Stimulated activated CD4-positive, alpha-beta T cell treated with anti-CD3 and anti-CD28 coated beads, Interleukin-15, amount 100 ng/mL, for 48 hours (primary cell): Measurements from ENCODE around the gene SETBP1.
"Not testable (repeated sequence)": the region's sequence is repeated elsewhere in the genome, so short reads cannot be mapped to it uniquely, and the experiment has no call there.

ENCODE experiments used
- DNase-seq, 2 donors: peaks; one replicate each; pipeline ENCODE4 v3.0.0-alpha.2; 2020; ENCODE audit warnings: low read depth in 2 of 2

SETBP1 gene

GRCh38 chr18:44704135-44704789, 23.6 kb downstream of the SETBP1 start:
- no peak for DNase-seq

DNA sequence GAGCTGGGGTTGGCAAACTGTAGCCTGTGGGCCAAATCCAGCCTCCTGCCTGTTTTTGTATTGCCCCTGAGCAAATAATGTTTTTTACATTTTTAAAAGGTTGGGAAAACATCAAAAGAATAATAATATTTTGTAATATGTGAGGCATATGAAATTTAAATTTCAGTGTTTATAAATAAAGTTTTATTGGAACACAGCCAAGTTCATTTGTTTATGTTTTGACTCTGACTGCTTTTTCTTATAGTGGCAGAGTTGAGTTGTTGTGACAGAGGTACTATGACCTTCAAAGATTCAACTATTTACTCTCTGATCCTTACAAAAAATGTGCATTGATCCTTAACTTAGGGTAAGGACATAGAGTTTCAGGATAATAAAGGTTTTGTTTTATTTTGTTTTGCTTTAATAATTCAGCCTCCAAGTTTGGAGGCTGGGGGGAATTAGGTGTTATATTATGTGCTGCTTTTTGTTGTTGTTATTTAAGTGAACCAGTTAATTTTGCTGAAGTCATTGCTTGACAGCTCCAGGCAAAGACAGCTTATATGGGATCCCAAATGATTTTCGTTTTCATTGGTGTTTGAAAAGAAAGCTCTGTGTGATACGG, 24.5 kb downstream of the SETBP1 start:
- DNase-seq: no peak

DNA sequence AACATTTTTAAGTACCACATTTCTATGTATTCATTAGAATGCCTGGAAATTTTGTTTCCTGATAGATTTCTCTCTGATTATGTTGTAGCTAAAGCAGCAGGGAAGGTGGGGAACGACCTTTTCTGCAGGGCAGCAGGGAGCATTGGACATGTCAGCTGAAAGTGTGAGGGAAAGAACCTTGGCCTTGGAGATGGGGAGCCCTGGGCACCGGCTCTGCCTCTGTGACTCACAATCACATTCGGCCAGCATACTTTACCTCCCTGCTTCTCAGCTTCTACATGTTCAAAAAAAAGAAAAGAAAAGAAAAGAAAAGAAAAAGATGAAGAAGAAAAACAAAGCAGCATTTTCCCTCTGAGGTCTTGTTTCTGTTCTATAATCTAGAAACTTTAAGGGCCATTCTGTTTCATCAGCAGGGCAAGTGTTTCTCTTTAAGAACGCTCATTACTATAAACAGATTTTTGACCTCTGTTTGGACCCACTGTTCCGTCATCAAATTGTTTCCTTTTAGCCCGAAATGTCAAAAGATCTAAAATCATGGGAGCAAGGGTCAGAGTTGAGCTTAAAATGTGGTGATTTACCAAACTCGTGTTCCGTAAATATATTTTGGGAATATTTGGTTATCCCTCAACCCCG, 27.9 kb downstream of the SETBP1 start:
- no peak for DNase-seq

- DNase-seq: no peak
These were observed 28.8 kb downstream of the SETBP1 start for GRCh38 chr18:44709307-44710126.

DNA sequence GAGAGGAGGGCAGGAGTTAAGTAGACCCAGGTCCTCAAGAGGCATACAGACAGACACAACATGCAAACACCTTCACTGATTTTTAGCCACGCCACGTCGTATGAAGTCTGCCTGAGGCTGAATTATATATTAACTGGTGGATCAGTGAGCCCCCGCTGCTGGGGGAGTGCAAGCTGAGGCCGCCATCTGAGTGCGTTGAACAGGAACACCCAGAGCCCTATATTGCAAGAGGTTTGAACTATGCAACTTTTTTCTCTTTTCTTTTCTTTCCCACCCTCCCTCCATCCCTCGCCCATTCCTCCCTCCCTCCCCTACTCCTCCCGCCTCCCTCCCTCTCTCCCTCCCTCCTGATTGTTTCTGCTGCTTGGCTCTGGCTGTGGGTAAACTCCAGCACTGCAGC, 30.2 kb downstream of the SETBP1 start:
- no peak for DNase-seq

GRCh38 chr18:44712025-44712424, 31.3 kb downstream of the SETBP1 start:
- DNase-seq: no peak

DNA sequence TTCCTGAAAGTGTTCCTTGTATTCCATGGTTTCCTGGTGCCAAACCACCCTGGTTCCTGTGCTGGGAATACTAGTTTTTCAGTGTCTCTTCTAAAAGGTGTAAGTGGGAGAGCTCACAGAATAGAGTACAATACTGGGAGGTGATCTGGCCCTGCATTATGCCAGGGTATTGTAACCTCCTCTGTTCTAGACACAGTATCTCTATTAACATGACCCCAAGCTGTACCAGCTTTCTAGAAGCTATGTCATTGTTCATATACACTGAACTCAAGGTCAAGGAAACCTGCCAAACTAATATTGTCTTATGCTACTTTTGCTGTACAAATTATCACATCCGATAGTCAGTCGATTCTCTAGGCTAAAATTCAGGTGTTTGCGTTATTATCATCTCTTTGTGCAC, 32.7 kb downstream of the SETBP1 start:
- DNase-seq: no peak

DNA sequence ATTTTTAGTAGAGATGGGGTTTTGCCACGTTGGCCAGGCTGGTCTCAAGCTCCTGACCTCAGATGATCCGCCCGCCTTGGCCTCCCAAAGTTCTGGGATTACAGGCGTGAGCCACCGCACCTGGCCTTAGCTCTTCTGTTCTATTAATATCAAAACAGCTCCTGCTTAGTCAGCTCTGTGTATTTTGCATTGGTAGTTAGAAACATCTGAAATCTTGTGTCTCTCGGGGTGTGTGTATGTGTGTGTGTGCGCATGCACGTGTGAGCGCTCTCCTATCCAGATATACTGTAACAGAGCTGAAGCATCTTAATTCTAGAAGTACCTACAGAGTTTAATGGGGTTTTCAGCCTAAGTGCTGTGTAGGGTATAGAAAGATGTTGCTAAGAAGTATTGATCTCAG, 33.7 kb downstream of the SETBP1 start:
- no peak for DNase-seq

DNA sequence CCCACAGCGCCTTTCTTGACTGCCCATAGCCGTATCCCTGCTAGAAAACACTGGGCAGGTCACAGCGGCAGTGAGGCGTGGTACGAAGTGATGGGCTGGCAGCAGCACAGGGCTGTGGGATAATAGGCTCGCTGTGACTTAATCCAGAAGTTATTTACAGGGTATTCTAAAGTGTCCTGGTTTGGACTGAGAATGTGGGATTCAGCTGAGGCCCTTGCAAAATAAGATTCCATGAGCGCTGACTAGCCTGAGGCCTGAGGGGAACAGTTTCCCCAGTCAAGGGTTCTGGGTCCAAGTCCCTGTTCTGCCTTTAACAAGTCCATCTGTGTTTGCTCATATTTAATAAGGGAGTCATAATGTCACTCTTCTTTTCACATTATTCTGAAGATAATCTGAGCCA, 34.6 kb downstream of the SETBP1 start:
- no peak for DNase-seq

GRCh38 chr18:44715842-44716241, 35.2 kb downstream of the SETBP1 start:
- DNase-seq: no peak

- peak in 1 of 2 donors; percentile 24 for DNase-seq
These were observed 36.0 kb downstream of the SETBP1 start for GRCh38 chr18:44716697-44717163.

DNA sequence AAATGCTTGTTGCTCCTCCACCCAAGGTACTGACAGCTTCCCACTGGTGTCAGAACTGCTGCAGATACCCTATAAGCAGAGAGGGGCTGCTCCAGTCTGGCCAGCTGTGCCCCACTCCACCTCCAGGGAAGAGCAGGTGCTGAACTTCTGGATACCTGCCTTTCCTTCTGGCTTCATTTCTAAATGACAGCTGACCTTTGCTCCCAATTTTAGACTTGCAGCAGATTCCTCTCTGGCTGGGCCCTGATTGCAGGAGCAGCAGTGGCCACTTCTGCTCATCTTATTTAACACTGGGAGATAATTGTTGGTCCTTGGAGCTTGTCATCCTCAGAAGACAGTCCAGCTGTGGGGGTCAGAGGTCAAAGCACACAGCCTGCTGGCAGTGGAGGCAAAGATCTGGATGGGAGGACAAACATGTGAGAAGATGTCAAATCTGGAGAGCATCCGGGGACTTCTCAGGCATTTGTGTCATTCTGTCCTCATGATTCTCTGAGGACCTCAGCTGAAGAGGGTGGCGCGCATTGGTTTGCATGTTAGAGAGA, 38.9 kb downstream of the SETBP1 start:
- DNase-seq: no peak

- not testable (repeated sequence) for DNase-seq
These were observed 41.1 kb downstream of the SETBP1 start for GRCh38 chr18:44721748-44722147.

GRCh38 chr18:44723411-44723810, 42.7 kb downstream of the SETBP1 start:
- no peak for DNase-seq

DNA sequence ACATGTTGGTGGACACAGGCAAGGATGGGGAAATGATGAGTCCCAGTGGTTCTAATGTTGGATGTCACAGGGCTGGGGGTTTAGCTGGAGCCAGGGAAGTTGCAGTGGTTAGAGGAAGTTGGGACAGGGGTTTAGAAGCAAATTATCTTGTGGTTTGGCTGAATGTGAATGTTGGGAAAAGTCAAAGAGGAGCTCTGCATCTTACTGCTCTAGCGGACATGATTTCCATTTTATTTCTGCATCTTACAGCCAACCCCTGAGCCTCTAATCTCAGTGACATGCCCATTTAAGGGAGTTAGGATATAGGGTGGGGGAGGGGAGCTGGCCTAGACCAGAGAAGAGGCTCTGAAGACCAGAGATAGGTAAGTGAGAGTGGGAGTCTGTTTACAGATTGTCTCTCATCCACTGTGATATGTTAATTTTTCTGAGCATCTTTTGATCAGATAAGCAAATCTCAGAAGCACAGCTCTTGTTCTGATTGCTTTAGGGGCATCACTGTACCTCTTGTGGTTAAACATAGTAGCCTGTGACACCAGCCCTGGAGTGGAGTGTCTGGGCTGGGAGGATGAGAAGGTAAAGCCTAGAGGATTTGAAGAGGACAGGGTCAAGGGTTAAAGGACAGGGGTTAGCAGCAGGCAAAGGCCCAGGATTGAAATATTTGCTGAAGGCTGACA, 43.6 kb downstream of the SETBP1 start:
- DNase-seq: no peak

DNA sequence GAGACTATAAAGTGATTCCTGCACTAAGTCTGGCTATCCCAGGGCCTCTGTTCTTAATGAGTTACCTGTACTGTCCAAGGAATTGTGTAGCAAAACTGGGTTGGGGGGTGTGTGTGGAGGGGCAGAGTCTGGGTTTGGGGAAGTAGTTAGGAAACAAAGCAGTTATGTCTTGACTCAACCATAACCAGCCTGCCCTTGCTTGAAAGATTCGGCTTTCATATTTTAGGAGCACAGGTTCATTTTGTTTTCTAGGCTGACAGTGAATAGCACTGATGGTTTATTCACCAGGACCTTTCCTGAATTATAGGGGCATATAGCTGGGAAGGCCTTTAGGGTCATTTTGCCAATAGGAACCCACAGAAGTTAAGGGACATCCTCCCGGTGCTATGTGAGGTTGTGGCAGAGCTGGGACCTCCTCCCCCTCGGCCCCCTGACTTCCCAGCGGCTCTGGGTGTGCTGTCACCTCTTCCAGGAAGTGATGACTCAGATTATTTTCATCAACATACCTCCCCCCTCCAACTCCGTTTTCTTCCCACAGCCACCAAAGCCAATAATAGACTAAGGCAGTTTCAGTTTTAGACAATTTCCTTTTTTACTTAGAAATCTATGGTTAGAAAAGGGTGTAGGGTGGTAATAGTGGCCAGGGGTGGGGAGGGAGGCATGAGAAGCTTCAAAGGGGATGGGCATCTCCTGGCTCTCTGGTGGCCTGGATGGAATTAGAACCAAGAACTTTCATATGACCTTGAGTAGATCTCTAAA, 44.8 kb downstream of the SETBP1 start:
- peak; percentile 55 to 63 for DNase-seq

DNA sequence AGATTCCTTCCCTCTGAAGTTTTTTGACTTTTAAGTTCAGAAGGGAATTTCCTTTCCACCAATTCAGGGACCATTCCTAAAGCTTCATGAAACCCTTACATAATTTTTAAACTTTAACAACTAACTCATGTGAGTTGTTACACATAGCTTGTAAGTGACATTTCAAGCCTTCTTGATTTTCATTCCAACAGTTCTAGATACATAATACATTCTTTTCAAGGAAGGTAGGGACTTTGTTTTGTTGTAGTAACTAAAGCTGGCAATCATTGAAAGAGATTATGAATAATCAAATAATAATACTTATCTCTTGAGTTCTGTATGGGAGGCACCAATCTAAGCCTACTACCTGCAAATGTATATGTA, 45.4 kb downstream of the SETBP1 start:
- DNase-seq: no peak

- no peak for DNase-seq
These were observed 46.6 kb downstream of the SETBP1 start for GRCh38 chr18:44727291-44727690.

- peak; percentile 17 to 21 for DNase-seq
These were observed 49.0 kb downstream of the SETBP1 start for GRCh38 chr18:44729631-44730101.

- DNase-seq: no peak
These were observed 50.3 kb downstream of the SETBP1 start for GRCh38 chr18:44730803-44731529.
